GM12865 (cell line): ENCODE measurements around the gene FAM20A.

ENCODE experiments used
- DNase-seq: peaks from one replicate; pipeline ENCODE4 v3.0.0; 2010; ENCODE audit warnings: low read depth
- H3K4me3 ChIP-seq: 2 replicates; pipeline ENCODE4 v1.5.1; 2011; ENCODE audit warnings: mild to moderate bottlenecking, low read depth, low read length, control low read depth
- CTCF ChIP-seq: IDR thresholded peaks from 2 replicates; pipeline ENCODE4 v1.5.1; 2011; ENCODE audit warnings: low read length, control low read depth, low read depth, inconsistent platforms; ENCODE audit not compliant: insufficient read depth; ENCODE audit errors: missing control alignments

FAM20A gene

GRCh38 chr17:68602289-68602688, 1.1 kb upstream of the FAM20A start:
- DNase-seq = no peak
- no peak for TF ChIP-seq CTCF
- H3K4me3 ChIP-seq = no peak overlapping the region

GRCh38 chr17:68601565-68602288, 560 bp upstream of the FAM20A start:
- no peak overlapping the region for H3K4me3 ChIP-seq
- no peak for TF ChIP-seq CTCF
- no peak for DNase-seq

DNA sequence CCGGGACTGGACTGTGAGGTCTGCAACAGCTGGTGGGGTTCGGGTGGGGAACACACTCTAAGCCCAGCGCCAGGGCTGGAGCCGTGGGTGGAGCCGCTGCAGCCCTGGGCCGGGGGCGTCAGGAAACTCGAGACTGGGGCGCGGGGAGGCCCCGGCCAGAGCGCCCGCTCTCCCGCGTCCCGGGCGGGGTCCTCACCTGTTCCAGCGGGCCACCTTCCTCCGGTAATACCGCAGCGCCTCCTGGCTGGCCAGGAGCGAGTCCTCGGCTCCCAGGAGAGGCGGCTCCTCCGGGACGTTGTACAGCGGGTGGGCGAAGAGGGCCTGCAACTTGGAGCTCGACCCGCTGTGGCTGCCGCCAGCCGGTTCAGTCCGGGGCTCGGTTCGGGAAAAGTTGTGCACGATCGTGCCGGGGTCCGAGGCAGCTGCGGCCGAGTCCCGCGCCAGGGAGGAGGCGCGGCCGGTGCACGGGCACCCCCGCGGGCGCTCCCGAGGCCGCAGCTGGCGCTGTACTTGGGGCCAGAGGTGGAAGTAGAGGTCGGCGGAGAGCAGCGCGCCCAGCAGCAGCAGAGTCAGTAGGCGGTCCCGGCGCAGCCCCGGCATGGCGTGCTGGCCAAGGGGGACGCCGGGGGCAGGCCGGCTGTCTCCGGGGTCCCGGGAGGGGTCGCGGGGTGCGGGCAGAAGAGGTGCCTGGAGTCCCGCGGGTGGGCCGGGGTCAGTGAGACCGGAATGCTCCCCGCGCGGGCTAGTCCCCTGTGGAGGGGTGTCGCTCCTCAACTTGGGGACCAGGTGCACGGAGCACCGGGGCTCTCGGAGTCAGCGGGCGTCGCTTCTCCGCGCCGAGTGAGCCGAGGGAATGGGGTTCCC, 868 bp downstream of the FAM20A start:
- no peak for TF ChIP-seq CTCF
- H3K4me3 ChIP-seq = peak overlapping the region; percentile 18; the same call in 1 of the 2 replicates
- peak; percentile 12 for DNase-seq

GRCh38 chr17:68599552-68600066, 1.6 kb downstream of the FAM20A start:
- no peak overlapping the region for H3K4me3 ChIP-seq
- no peak for TF ChIP-seq CTCF

DNA sequence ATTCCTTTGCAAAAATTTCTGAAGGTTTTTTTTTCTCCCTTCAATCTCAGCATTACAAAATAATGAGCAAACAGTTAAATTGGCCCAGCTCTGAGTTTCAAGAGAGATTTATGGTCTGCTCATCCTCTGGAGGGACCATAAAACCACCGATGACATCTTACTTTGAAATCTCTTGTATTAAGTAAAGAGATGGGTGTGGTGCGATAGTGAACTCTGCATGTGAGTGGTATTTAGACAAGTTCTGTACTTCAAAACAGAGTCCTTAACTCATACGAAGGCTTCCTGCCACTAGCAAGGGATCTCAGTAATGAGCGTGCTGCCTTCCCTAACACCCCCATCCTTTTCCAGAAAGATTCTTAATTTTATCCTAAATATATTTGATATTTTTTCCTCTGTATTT, 2.1 kb downstream of the FAM20A start:
- no peak overlapping the region for H3K4me3 ChIP-seq
- no peak for DNase-seq

More at GRCh38 chr17:68599552-68600066, 1.6 kb downstream of the FAM20A start:
- no peak for DNase-seq

GRCh38 chr17:68598545-68598961, 2.6 kb downstream of the FAM20A start:
- DNase-seq = no peak
- TF ChIP-seq CTCF = no peak
- no peak overlapping the region for H3K4me3 ChIP-seq

More for the DNA sequence above, 2.1 kb downstream of the FAM20A start:
- no peak for TF ChIP-seq CTCF
